A549 (cell line): Measurements from ENCODE around the gene FOXP3. TPM values are rescaled to one million over a fixed set of nuclear protein-coding genes. Genes with fewer than 3 reads are reported as not detected.

ENCODE experiments used
- ATAC-seq, 2 experiments: fragments of 200-7000 bp in 1 of 2; fragments of >200 bp in 1 of 2; cut with Nextera tagmentation in 1 of 2; cut with Tn5 transposase in 1 of 2; 3 replicates each; pipeline versions ENCODE4 v1.8.0 to v1.9.1; 2018 to 2020; ENCODE audit warnings: mild to moderate bottlenecking in 1 of 2, moderate library complexity in 1 of 2
- CTCF ChIA-PET: fragments of 300-600 bp; sonication (Branson Sonifier 250); formaldehyde crosslinking; extraction: SDS; loops from one replicate; lab custom pipeline; 2021; ENCODE audit warnings: antibody characterized with exemption, inconsistent platforms; lab: Yijun Ruan, JAX
- POLR2A ChIA-PET: fragments of 350-600 bp; formaldehyde crosslinking; extraction: SDS; loops from one replicate; lab custom pipeline; 2021; ENCODE audit warnings: antibody characterized with exemption, inconsistent platforms; lab: Yijun Ruan, JAX
- DNase-seq, 2 experiments: peaks; one replicate each; pipeline versions ENCODE4 v3.0.0 to v3.0.0-alpha.2; 2011 to 2016; ENCODE audit warnings: low read depth in 1 of 2, low spot score in 1 of 2
- FAIRE-seq: peaks from 2 replicates; lab custom pipeline; 2011; peaks lifted over from hg19 to GRCh38; lab: Jason Lieb, UNC
- H3K27ac ChIP-seq, 2 experiments: fragments of >200 bp; sonication (Bioruptor Twin); formaldehyde crosslinking; 3 replicates each; pipeline ENCODE4 v1.5.1; 2016 to 2017
- H3K4me1 ChIP-seq: fragments of >200 bp; sonication (Bioruptor Twin); formaldehyde crosslinking; 3 replicates; pipeline ENCODE4 v1.6.1; 2016
- H3K4me2 ChIP-seq: fragments of >200 bp; sonication (Bioruptor Twin); formaldehyde crosslinking; 3 replicates; pipeline ENCODE4 v1.6.1; 2016
- H3K4me3 ChIP-seq: fragments of >200 bp; sonication (Bioruptor Twin); formaldehyde crosslinking; 3 replicates; pipeline ENCODE4 v1.5.1; 2016
- H3K9me3 ChIP-seq: fragments of >200 bp; sonication (Bioruptor Twin); formaldehyde crosslinking; 3 replicates; pipeline ENCODE4 v1.6.1; 2016
- ATOH8 ChIP-seq: fragments of 250-450 bp; sonication (Bioruptor Pico); IDR thresholded peaks from 2 replicates; pipeline ENCODE4 v1.5.0; 2020; ENCODE audit warnings: low read depth, mild to moderate bottlenecking, moderate library complexity
- BCL3 ChIP-seq: fragments of >200 bp; sonication (Bioruptor Twin); formaldehyde crosslinking; IDR thresholded peaks from 3 replicates; pipeline ENCODE4 v1.6.1; 2016
- BHLHE40 ChIP-seq: IDR thresholded peaks from 2 replicates; pipeline ENCODE4 v1.6.1; 2012; ENCODE audit warnings: low read depth, low read length, inconsistent platforms
- CBX2 ChIP-seq: fragments of 200-600 bp; sonication (generic); IDR thresholded peaks from 2 replicates; pipeline ENCODE4 v1.6.1; 2016; ENCODE audit warnings: low read depth, mild to moderate bottlenecking, borderline replicate concordance
- E2F6 ChIP-seq: IDR thresholded peaks from 2 replicates; pipeline ENCODE4 v1.6.1; 2012; ENCODE audit warnings: low read depth, borderline replicate concordance
- EHF ChIP-seq: fragments of 250-450 bp; sonication (Bioruptor Pico); IDR thresholded peaks from 2 replicates; pipeline ENCODE4 v1.5.0; 2020; ENCODE audit warnings: mild to moderate bottlenecking
- ESRRA ChIP-seq: fragments of 150-350 bp; IDR thresholded peaks from 2 replicates; pipeline ENCODE4 v1.6.1; 2014; ENCODE audit warnings: mild to moderate bottlenecking, low read length, borderline replicate concordance
- HOXA7 ChIP-seq: fragments of 250-450 bp; sonication (Bioruptor Pico); IDR thresholded peaks from 2 replicates; pipeline ENCODE4 v1.5.0; 2020; ENCODE audit warnings: mild to moderate bottlenecking, moderate library complexity
- HOXB13 ChIP-seq: fragments of 250-450 bp; sonication (Bioruptor Pico); IDR thresholded peaks from 2 replicates; pipeline ENCODE4 v1.5.0; 2020; ENCODE audit warnings: low read depth, mild to moderate bottlenecking, moderate library complexity
- HOXB5 ChIP-seq: fragments of 250-450 bp; sonication (Bioruptor Pico); IDR thresholded peaks from 2 replicates; pipeline ENCODE4 v1.5.0; 2020; ENCODE audit warnings: mild to moderate bottlenecking, moderate library complexity
- JUN ChIP-seq, 2 experiments: fragments of >200 bp; sonication (Bioruptor Twin); formaldehyde crosslinking; IDR thresholded peaks; 2 replicates in 1 of 2; 3 replicates in 1 of 2; pipeline ENCODE4 v1.6.1; 2016 to 2017
- JUNB ChIP-seq: fragments of >200 bp; sonication (Bioruptor Twin); formaldehyde crosslinking; IDR thresholded peaks from 2 replicates; pipeline ENCODE4 v1.6.1; 2016
- KDM5A ChIP-seq: fragments of 200-600 bp; sonication (generic); IDR thresholded peaks from 2 replicates; pipeline ENCODE4 v1.6.1; 2016; ENCODE audit warnings: antibody characterized with exemption, mild to moderate bottlenecking
- MAX ChIP-seq: IDR thresholded peaks from 2 replicates; pipeline ENCODE4 v1.6.1; 2012
- MYC ChIP-seq: IDR thresholded peaks from 2 replicates; pipeline ENCODE4 v1.6.1; 2012; ENCODE audit warnings: mild to moderate bottlenecking, inconsistent platforms, low read length, improper control_type of control experiment, borderline replicate concordance
- NR3C1 ChIP-seq: fragments of >200 bp; sonication (Bioruptor Twin); formaldehyde crosslinking; IDR thresholded peaks from 3 replicates; pipeline ENCODE4 v1.6.1; 2017
- PHF8 ChIP-seq: fragments of 200-600 bp; sonication (generic); IDR thresholded peaks from 2 replicates; pipeline ENCODE4 v1.6.1; 2016; ENCODE audit warnings: low read depth, mild to moderate bottlenecking, antibody characterized with exemption, moderate library complexity, borderline replicate concordance
- POLR2AphosphoS2 ChIP-seq: conservative IDR thresholded peaks from 2 replicates; pipeline ENCODE4 v1.6.1; 2012; ENCODE audit warnings: low read length, improper control_type of control experiment, inconsistent platforms
- RNF2 ChIP-seq: fragments of 200-600 bp; sonication (generic); IDR thresholded peaks from 2 replicates; pipeline ENCODE4 v1.6.1; 2016; ENCODE audit warnings: low read depth, mild to moderate bottlenecking, antibody characterized with exemption, moderate library complexity, borderline replicate concordance
- SMC3 ChIP-seq: fragments of >200 bp; sonication (Bioruptor Twin); formaldehyde crosslinking; IDR thresholded peaks from 3 replicates; pipeline ENCODE4 v1.6.1; 2018; ENCODE audit warnings: inconsistent platforms
- TP53 ChIP-seq: fragments of 250-450 bp; sonication (Bioruptor Pico); IDR thresholded peaks from 2 replicates; pipeline ENCODE4 v1.5.0; 2021; ENCODE audit warnings: mild to moderate bottlenecking, moderate library complexity
- USF2 ChIP-seq: fragments of 450-650 bp; IDR thresholded peaks from 2 replicates; pipeline ENCODE4 v1.6.1; 2014; ENCODE audit warnings: antibody characterized with exemption
- ZFP36 ChIP-seq: fragments of 450-650 bp; IDR thresholded peaks from 2 replicates; pipeline ENCODE4 v1.6.1; 2014; ENCODE audit warnings: borderline replicate concordance; ENCODE audit not compliant: partially characterized antibody
- ZNF302 ChIP-seq: fragments of 250-450 bp; sonication (Bioruptor Pico); IDR thresholded peaks from 2 replicates; pipeline ENCODE4 v1.9.0; 2021; ENCODE audit warnings: inconsistent platforms, mild to moderate bottlenecking, moderate library complexity
- ZSCAN20 ChIP-seq: fragments of 250-450 bp; sonication (Bioruptor Pico); IDR thresholded peaks from 2 replicates; pipeline ENCODE4 v1.8.0; 2022; ENCODE audit warnings: mild to moderate bottlenecking, moderate library complexity
- WGBS: methylation state at CpG from one replicate; pipeline ENCODE4 v1.1.6; 2017; ENCODE audit errors: missing lambda C conversion rate; 5-methylcytosine and 5-hydroxymethylcytosine counted together
- polyA plus RNA-seq, 4 experiments: library from polyadenylated mRNA; depleted of rRNA in 3 of 4; stranded (reverse); fragments of >200 nt; fragmentation: RNase III in 1 of 4; extraction: RNeasy Plus Mini Kit Qiagen cat#74134 plus additional on column Dnase treatment in 1 of 4; gene quantifications; 2 replicates in 3 of 4; 3 replicates in 1 of 4; pipeline ENCODE4 v1.2.3, GENCODE V29; 2011 to 2017

The FOXP3 gene
- polyA plus RNA-seq, 2 of the 4 experiments (the other 2 are of a cell fraction) = 0.04 to 0.13 TPM

GRCh38 chrX:49276207-49276606, 11.7 kb upstream of the FOXP3 start:
- Histone ChIP-seq H3K4me3 (no peak overlapping the region), H3K9me3 (no peaks in the 10 kb centered on the region), H3K4me2 (no peak overlapping the region), H3K27ac (no peak overlapping the region), H3K4me1 (peaks cover 16% of the 10 kb centered on the region; the same call in 2 of the 3 replicates)
- FAIRE-seq (no peak), ATAC-seq (no peak), DNase-seq (no peak)
- POLR2A ChIA-PET = interaction anchor here (1.6 kb wide), 1 partner anchor 85 kb away, joined by 6 read pairs; no protein-coding TSS in a partner anchor
- CTCF ChIA-PET = interaction anchor here (1.4 to 1.7 kb wide), 2 partner anchors 16 to 120 kb away, joined by 3 to 5 read pairs; no protein-coding TSS in a partner anchor
- TF ChIP-seq KDM5A = no peak
- TF ChIP-seq ZFP36 = peak; percentile 17
- WGBS = 77% methylated on average over 1 of the region's 1 CpG

- Histone ChIP-seq H3K4me2 (no peak overlapping the region), H3K27ac (no peak overlapping the region), H3K4me1 (peaks cover 27% of the 10 kb centered on the region; the same call in 2 of the 3 replicates), H3K9me3 (no peaks in the 10 kb centered on the region), H3K4me3 (no peak overlapping the region)
- CTCF ChIA-PET = no interaction called here
- FAIRE-seq (no peak), ATAC-seq (no peak), DNase-seq (no peak)
- POLR2A ChIA-PET = interaction anchor here (0.6 kb wide), 1 partner anchor 398 kb away, joined by 4 read pairs; no protein-coding TSS in a partner anchor
- WGBS = 91% methylated on average over 8 of the region's 8 CpGs
- TF ChIP-seq E2F6 (no peak), HOXA7 (CRISPR knock-in tag) (no peak), ZSCAN20 (CRISPR knock-in tag) (no peak), BCL3 (no peak), HOXB13 (CRISPR knock-in tag) (no peak), SMC3 (no peak), TP53 (CRISPR knock-in tag) (no peak), RNF2 (no peak), ZNF302 (CRISPR knock-in tag) (no peak), PHF8 (no peak), JUN (IDR thresholded peaks at IDR 0.05) (no peak)
These were observed 8.7 kb upstream of the FOXP3 start for GRCh38 chrX:49273181-49273727.

GRCh38 chrX:49272421-49272820, 7.9 kb upstream of the FOXP3 start:
- POLR2A ChIA-PET = interaction anchor here (0.7 to 0.9 kb wide), 2 partner anchors 37 to 82 kb away, joined by 3 to 7 read pairs; partner anchors contain the start of gene CCDC22
- H3K9me3 ChIP-seq = no peaks in the 10 kb centered on the region
- no peak overlapping the region for H3K4me3 ChIP-seq
- H3K4me2 ChIP-seq = peak overlapping the region; percentile 97; the same call in 2 of the 3 replicates
- ATAC-seq = no peak
- CTCF ChIA-PET = interaction anchor here (0.6 kb wide), 1 partner anchor 80 kb away, joined by 3 read pairs; no protein-coding TSS in a partner anchor
- peaks cover 29% of the 10 kb centered on the region; the same call in 2 of the 3 replicates for H3K4me1 ChIP-seq
- WGBS = 82% methylated on average over 6 of the region's 6 CpGs
- no peak for DNase-seq
- H3K27ac ChIP-seq = no peak overlapping the region
- FAIRE-seq = no peak
- TF ChIP-seq ESRRA (no peak), EHF (CRISPR knock-in tag) (no peak), MYC (no peak), CBX2 (no peak), NR3C1 (no peak), USF2 (no peak), MAX (no peak), ZSCAN20 (CRISPR knock-in tag) (no peak), POLR2AphosphoS2 (no peak), BHLHE40 (no peak), PHF8 (no peak), JUNB (no peak), ATOH8 (no peak), KDM5A (no peak), E2F6 (no peak), HOXB5 (CRISPR knock-in tag) (no peak), HOXA7 (CRISPR knock-in tag) (no peak), TP53 (CRISPR knock-in tag) (no peak)
